H9 (cell line): ENCODE data around the gene PPP1CC. TPM values are rescaled to one million over a fixed set of nuclear protein-coding genes. Genes with fewer than 3 reads are reported as not detected.

Source experiments
- DNase-seq: peaks from one replicate; pipeline ENCODE4 v3.0.0-alpha.2; 2017
- H2AFZ ChIP-seq: one replicate; pipeline ENCODE4 v1.6.1; 2013; ENCODE audit warnings: mild to moderate bottlenecking, low read length, control low read depth, moderate library complexity
- H2AK5ac ChIP-seq: 2 replicates; pipeline ENCODE4 v1.6.1; 2013; ENCODE audit warnings: low read length, control low read depth, mixed read lengths; ENCODE audit not compliant: insufficient read length
- H2BK120ac ChIP-seq: one replicate; pipeline ENCODE4 v1.6.1; 2013; ENCODE audit warnings: low read depth, mild to moderate bottlenecking, low read length, control low read depth, inconsistent platforms; ENCODE audit not compliant: poor library complexity, severe bottlenecking
- H2BK12ac ChIP-seq: 2 replicates; pipeline ENCODE4 v1.6.1; 2013; ENCODE audit warnings: low read length, control low read depth, mixed read lengths, low read depth; ENCODE audit not compliant: insufficient read length
- H2BK15ac ChIP-seq: 2 replicates; pipeline ENCODE4 v1.6.1; 2013; ENCODE audit warnings: low read depth, low read length, control low read depth
- H2BK20ac ChIP-seq: one replicate; pipeline ENCODE4 v1.6.1; 2013; ENCODE audit warnings: low read depth, mild to moderate bottlenecking, low read length, control low read depth, inconsistent platforms; ENCODE audit not compliant: poor library complexity, severe bottlenecking
- H2BK5ac ChIP-seq: 2 replicates; pipeline ENCODE4 v1.6.1; 2013; ENCODE audit warnings: low read length, control low read depth, mixed read lengths; ENCODE audit not compliant: insufficient read length
- H3K14ac ChIP-seq: 2 replicates; pipeline ENCODE4 v1.6.1; 2013; ENCODE audit warnings: low read length, control low read depth; ENCODE audit not compliant: insufficient read depth
- H3K18ac ChIP-seq: 2 replicates; pipeline ENCODE4 v1.6.1; 2013; ENCODE audit warnings: low read depth, mild to moderate bottlenecking, mixed read lengths, low read length, control low read depth; ENCODE audit not compliant: insufficient read length
- H3K23ac ChIP-seq: 2 replicates; pipeline ENCODE4 v1.6.1; 2013; ENCODE audit warnings: low read length, control low read depth, mixed read lengths, low read depth; ENCODE audit not compliant: insufficient read length
- H3K23me2 ChIP-seq: 2 replicates; pipeline ENCODE4 v1.6.1; 2013; ENCODE audit warnings: low read depth, mild to moderate bottlenecking, mixed read lengths, low read length, control low read depth; ENCODE audit not compliant: insufficient read length, poor library complexity, severe bottlenecking
- H3K27ac ChIP-seq: 2 replicates; pipeline ENCODE4 v1.5.1; 2013; ENCODE audit warnings: low read length, control low read depth, mixed read lengths, low read depth; ENCODE audit not compliant: insufficient read length
- H3K27me3 ChIP-seq: 2 replicates; pipeline ENCODE4 v1.6.1; 2013; ENCODE audit warnings: low read length, control low read depth, inconsistent platforms; ENCODE audit not compliant: insufficient read depth
- H3K4ac ChIP-seq: 2 replicates; pipeline ENCODE4 v1.6.1; 2013; ENCODE audit warnings: low read depth, mild to moderate bottlenecking, control low read depth, inconsistent platforms, low read length, moderate library complexity
- H3K4me1 ChIP-seq: 2 replicates; pipeline ENCODE4 v1.6.1; 2013; ENCODE audit warnings: low read length, control low read depth, inconsistent platforms; ENCODE audit not compliant: insufficient read depth
- H3K4me2 ChIP-seq: 2 replicates; pipeline ENCODE4 v1.6.1; 2013; ENCODE audit warnings: low read length, control low read depth, mixed read lengths; ENCODE audit not compliant: insufficient read length, insufficient read depth
- H3K56ac ChIP-seq: 2 replicates; pipeline ENCODE4 v1.6.1; 2013; ENCODE audit warnings: low read depth, mild to moderate bottlenecking, mixed read lengths, low read length, control low read depth; ENCODE audit not compliant: insufficient read length
- H3K79me1 ChIP-seq: 2 replicates; pipeline ENCODE4 v1.6.1; 2013; ENCODE audit warnings: low read depth, mild to moderate bottlenecking, moderate library complexity, low read length, control low read depth, inconsistent platforms; ENCODE audit not compliant: insufficient read depth, poor library complexity, severe bottlenecking
- H3K79me2 ChIP-seq: 2 replicates; pipeline ENCODE4 v1.6.1; 2013; ENCODE audit warnings: low read length, control low read depth, inconsistent platforms; ENCODE audit not compliant: insufficient read depth
- H3K9ac ChIP-seq: 2 replicates; pipeline ENCODE4 v1.6.1; 2013; ENCODE audit warnings: low read length, control low read depth, mixed read lengths; ENCODE audit not compliant: insufficient read length; ENCODE audit errors: extremely low read depth
- H3K9me3 ChIP-seq: one replicate; pipeline ENCODE4 v1.6.1; 2013; ENCODE audit warnings: low read depth, low read length, inconsistent platforms; ENCODE audit not compliant: control insufficient read depth
- H3T11ph ChIP-seq: one replicate; pipeline ENCODE4 v1.6.1; 2013; ENCODE audit warnings: mild to moderate bottlenecking, low read length, control low read depth, inconsistent platforms
- H4K20me1 ChIP-seq: one replicate; pipeline ENCODE4 v1.6.1; 2013; ENCODE audit not compliant: control insufficient read depth, insufficient read length, insufficient read depth
- H4K5ac ChIP-seq: 2 replicates; pipeline ENCODE4 v1.6.1; 2013; ENCODE audit warnings: low read depth, mild to moderate bottlenecking, mixed read lengths, low read length, control low read depth; ENCODE audit not compliant: insufficient read length
- H4K8ac ChIP-seq: replicated peaks from 2 replicates; pipeline ENCODE4 v1.6.1; 2013; ENCODE audit warnings: low read length, control low read depth, mixed read lengths, low read depth; ENCODE audit not compliant: insufficient read length
- H4K91ac ChIP-seq: 2 replicates; pipeline ENCODE4 v1.6.1; 2013; ENCODE audit warnings: low read depth, mild to moderate bottlenecking, moderate library complexity, mixed read lengths, low read length, control low read depth; ENCODE audit not compliant: insufficient read length
- H3K27ac Mint-ChIP-seq, 3 experiments: 2 replicates in 2 of 3; 3 replicates in 1 of 3; pipeline ENCODE4 v1.8.0; 2020 to 2021; ENCODE audit warnings: mixed read lengths in 3 of 3, mild to moderate bottlenecking in 1 of 3, moderate library complexity in 1 of 3
- H3K27me3 Mint-ChIP-seq: 2 replicates; pipeline ENCODE4 v1.8.0; 2021; ENCODE audit warnings: low read depth, mild to moderate bottlenecking, moderate library complexity, mixed read lengths
- H3K36me3 Mint-ChIP-seq, 3 experiments: 2 replicates in 2 of 3; 3 replicates in 1 of 3; pipeline ENCODE4 v1.8.0; 2020 to 2021; ENCODE audit warnings: low read depth in 3 of 3, mixed read lengths in 3 of 3; ENCODE audit not compliant: insufficient read depth in 1 of 3
- H3K4me1 Mint-ChIP-seq, 2 experiments: 2 replicates each; pipeline ENCODE4 v1.8.0; 2020; ENCODE audit warnings: mixed read lengths in 2 of 2
- H3K4me3 Mint-ChIP-seq, 2 experiments: 2 replicates in 1 of 2; 3 replicates in 1 of 2; pipeline ENCODE4 v1.8.0; 2020 to 2021; ENCODE audit warnings: mild to moderate bottlenecking in 2 of 2, mixed read lengths in 2 of 2, moderate library complexity in 1 of 2
- H3K9me3 Mint-ChIP-seq, 2 experiments: 2 replicates in 1 of 2; 3 replicates in 1 of 2; pipeline ENCODE4 v1.8.0; 2020; ENCODE audit warnings: mild to moderate bottlenecking in 2 of 2, mixed read lengths in 2 of 2, moderate library complexity in 1 of 2
- WGBS: extraction: QIAGEN DNeasy Blood & Tissue Kit; methylation state at CpG from one replicate; pipeline ENCODE4 v1.1.7; 2013; ENCODE audit warnings: missing lambda C conversion rate, low lambda C conversion rate, mixed read lengths; ENCODE audit not compliant: insufficient read length; ENCODE audit errors: extremely low coverage; 5-methylcytosine and 5-hydroxymethylcytosine counted together
- total RNA-seq: library from RNA; stranded (reverse); gene quantifications from 2 replicates; pipeline ENCODE4 v1.2.1, GENCODE V29; 2021
- TF ChIP-seq, protein P1 (sequence below): fragments of 200-600 bp; sonication (generic); conservative IDR thresholded peaks from 3 replicates; pipeline ENCODE4 v1.8.0; 2021; ENCODE audit warnings: antibody characterized with exemption, mild to moderate bottlenecking

The PPP1CC gene
- total RNA-seq, 1 experiment from 2014 or later = 286 TPM

DNA sequence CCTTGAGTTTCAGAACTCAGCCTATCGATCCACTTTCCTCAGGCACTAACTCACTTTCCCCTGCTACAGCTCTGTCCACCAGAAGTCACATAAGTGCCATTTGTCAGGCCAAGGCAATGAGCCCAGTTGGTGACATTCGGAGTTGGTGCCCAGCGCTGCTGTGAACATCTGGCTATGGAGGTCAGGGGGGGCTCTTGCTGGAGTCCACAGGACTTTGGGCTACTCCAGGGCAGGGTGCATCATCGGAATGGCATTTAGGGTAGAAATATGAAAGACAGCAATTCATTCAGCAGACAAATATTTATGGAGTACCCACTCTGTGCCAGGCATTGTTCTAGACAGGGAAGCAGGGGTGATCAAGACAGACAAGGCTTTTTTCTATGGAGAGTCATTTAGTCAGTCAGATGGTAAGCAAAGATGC, 1.5 kb upstream of the PPP1CC start:
- no peak overlapping the region for H2BK20ac ChIP-seq
- no peak overlapping the region for H3K18ac ChIP-seq
- no peaks in the 10 kb centered on the region for H3K27me3 ChIP-seq
- Mint-ChIP-seq H3K27ac (peak overlapping the region in 2 of 3 experiments; percentile 93 to 99; a peak in 4 of 7 replicates), H3K4me1 (peaks cover 29 to 33% of the 10 kb centered on the region in 2 experiments), H3K9me3 (peaks cover 0 to 2% of the 10 kb centered on the region in 2 experiments; a peak in 1 of 5 replicates), H3K4me3 (peak overlapping the region; percentile 97 to 98), H3K36me3 (peaks cover 11 to 21% (median 19%) of the 10 kb centered on the region in 3 experiments; a peak in 6 of 7 replicates), H3K27me3 (no peaks in the 10 kb centered on the region)
- no peak overlapping the region for H2BK120ac ChIP-seq
- H3K23ac ChIP-seq = no peak overlapping the region
- H2AK5ac ChIP-seq = no peak overlapping the region
- no peak overlapping the region for H2BK12ac ChIP-seq
- H2BK5ac ChIP-seq = no peak overlapping the region
- no peak overlapping the region for H4K5ac ChIP-seq
- TF ChIP-seq, protein P1, sequence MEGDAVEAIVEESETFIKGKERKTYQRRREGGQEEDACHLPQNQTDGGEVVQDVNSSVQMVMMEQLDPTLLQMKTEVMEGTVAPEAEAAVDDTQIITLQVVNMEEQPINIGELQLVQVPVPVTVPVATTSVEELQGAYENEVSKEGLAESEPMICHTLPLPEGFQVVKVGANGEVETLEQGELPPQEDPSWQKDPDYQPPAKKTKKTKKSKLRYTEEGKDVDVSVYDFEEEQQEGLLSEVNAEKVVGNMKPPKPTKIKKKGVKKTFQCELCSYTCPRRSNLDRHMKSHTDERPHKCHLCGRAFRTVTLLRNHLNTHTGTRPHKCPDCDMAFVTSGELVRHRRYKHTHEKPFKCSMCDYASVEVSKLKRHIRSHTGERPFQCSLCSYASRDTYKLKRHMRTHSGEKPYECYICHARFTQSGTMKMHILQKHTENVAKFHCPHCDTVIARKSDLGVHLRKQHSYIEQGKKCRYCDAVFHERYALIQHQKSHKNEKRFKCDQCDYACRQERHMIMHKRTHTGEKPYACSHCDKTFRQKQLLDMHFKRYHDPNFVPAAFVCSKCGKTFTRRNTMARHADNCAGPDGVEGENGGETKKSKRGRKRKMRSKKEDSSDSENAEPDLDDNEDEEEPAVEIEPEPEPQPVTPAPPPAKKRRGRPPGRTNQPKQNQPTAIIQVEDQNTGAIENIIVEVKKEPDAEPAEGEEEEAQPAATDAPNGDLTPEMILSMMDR = no peak
- H3K23me2 ChIP-seq = peaks cover 21% of the 10 kb centered on the region
- H3T11ph ChIP-seq = no peak overlapping the region
- no peaks in the 10 kb centered on the region for H4K20me1 ChIP-seq
- no CpG with 5 or more reads among the region's 4 CpGs for WGBS
- no peaks in the 10 kb centered on the region for H3K79me1 ChIP-seq
- DNase-seq = no peak
- H3K27ac ChIP-seq = no peak overlapping the region
- peaks cover 29% of the 10 kb centered on the region for H3K79me2 ChIP-seq
- no peak overlapping the region for H2BK15ac ChIP-seq
- H3K9ac ChIP-seq = peak overlapping the region; percentile 69
- peaks cover 2% of the 10 kb centered on the region; the same call in 1 of the 2 replicates for H3K4me1 ChIP-seq
- no peak overlapping the region for H3K56ac ChIP-seq
- no peak overlapping the region for H2AFZ ChIP-seq
- H3K9me3 ChIP-seq = no peaks in the 10 kb centered on the region
- H3K4me2 ChIP-seq = peak overlapping the region; percentile 63
- no peak overlapping the region for H4K91ac ChIP-seq
- H3K14ac ChIP-seq = peak overlapping the region; percentile 76; the same call in 1 of the 2 replicates
- no peak overlapping the region for H3K4ac ChIP-seq
- no peak overlapping the region for H4K8ac ChIP-seq
